Neural crest cell (in vitro differentiated cells): ENCODE measurements around the gene AXIN1. TPM values are rescaled to one million over a fixed set of nuclear protein-coding genes. Genes with fewer than 3 reads are reported as not detected.
A peak's percentile ranks its signal among the peaks of the same experiment; 100 is the strongest.
"Not testable (repeated sequence)": the region's sequence is repeated elsewhere in the genome, so short reads cannot be mapped to it uniquely, and the experiment has no call there.

Experiments used
- DNase-seq: peaks from one replicate; pipeline ENCODE4 v3.0.0; 2021; ENCODE audit warnings: low read depth, mixed read lengths, low spot score
- H3K27ac Mint-ChIP-seq: one replicate; pipeline ENCODE4 v1.8.0; 2021; ENCODE audit warnings: mild to moderate bottlenecking, mixed read lengths; ENCODE audit not compliant: unreplicated experiment
- H3K27me3 Mint-ChIP-seq: 2 replicates; pipeline ENCODE4 v1.8.0; 2021; ENCODE audit warnings: low read depth, mild to moderate bottlenecking, mixed read lengths
- H3K36me3 Mint-ChIP-seq: 2 replicates; pipeline ENCODE4 v1.8.0; 2021; ENCODE audit warnings: low read depth, mild to moderate bottlenecking, mixed read lengths
- H3K4me1 Mint-ChIP-seq: 2 replicates; pipeline ENCODE4 v1.8.0; 2021; ENCODE audit warnings: mixed read lengths
- H3K4me3 Mint-ChIP-seq: one replicate; pipeline ENCODE4 v1.8.0; 2021; ENCODE audit warnings: mild to moderate bottlenecking, mixed read lengths
- H3K9me3 Mint-ChIP-seq: 2 replicates; pipeline ENCODE4 v1.8.0; 2021; ENCODE audit warnings: mixed read lengths
- total RNA-seq: library from RNA; stranded (reverse); gene quantifications from 2 replicates; pipeline ENCODE4 v1.2.1, GENCODE V29; 2021
- TF ChIP-seq, protein P1 (sequence below): fragments of 200-600 bp; sonication (generic); conservative IDR thresholded peaks from 2 replicates; pipeline ENCODE4 v1.5.0; 2021; ENCODE audit warnings: antibody characterized with exemption, mild to moderate bottlenecking

AXIN1 gene
- total RNA-seq, 1 donor from 2014 or later, result 38.2 TPM

DNA sequence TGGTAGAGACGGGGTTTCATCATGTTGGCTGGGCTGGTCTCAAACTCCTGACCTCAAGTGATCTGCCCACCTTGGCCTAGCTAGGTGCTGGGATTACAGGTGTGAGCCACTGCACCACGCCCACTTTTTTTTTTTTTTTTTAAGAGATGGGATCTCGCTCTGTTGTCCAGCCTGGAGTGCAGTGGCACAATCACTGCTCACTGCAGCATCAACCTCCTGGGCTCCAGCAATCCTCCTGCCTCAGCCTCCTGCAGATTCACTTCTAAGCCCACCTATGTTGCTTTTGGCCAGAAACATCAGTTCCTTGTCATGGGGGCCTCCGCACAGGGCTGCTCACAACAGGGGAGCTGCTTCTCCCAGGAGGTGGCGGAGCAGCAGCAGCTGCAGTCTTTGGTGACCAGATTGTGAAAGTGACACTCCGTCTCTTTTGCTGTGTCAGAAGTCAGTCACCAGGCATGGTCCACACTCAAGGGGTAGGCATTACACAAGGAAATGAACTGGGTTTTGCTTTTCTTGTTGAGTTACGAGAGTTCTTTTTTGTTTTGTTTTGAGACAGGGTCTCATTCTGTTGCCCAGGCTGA, 40.0 kb upstream of the AXIN1 start:
- Mint-ChIP-seq H3K4me1 (peaks cover 25% of the 10 kb centered on the region), H3K9me3 (peaks cover 2% of the 10 kb centered on the region), H3K27ac (no peak overlapping the region), H3K4me3 (peak overlapping the region; percentile 80), H3K27me3 (peaks cover 9% of the 10 kb centered on the region), H3K36me3 (peaks cover 2% of the 10 kb centered on the region)
- TF ChIP-seq, protein P1, sequence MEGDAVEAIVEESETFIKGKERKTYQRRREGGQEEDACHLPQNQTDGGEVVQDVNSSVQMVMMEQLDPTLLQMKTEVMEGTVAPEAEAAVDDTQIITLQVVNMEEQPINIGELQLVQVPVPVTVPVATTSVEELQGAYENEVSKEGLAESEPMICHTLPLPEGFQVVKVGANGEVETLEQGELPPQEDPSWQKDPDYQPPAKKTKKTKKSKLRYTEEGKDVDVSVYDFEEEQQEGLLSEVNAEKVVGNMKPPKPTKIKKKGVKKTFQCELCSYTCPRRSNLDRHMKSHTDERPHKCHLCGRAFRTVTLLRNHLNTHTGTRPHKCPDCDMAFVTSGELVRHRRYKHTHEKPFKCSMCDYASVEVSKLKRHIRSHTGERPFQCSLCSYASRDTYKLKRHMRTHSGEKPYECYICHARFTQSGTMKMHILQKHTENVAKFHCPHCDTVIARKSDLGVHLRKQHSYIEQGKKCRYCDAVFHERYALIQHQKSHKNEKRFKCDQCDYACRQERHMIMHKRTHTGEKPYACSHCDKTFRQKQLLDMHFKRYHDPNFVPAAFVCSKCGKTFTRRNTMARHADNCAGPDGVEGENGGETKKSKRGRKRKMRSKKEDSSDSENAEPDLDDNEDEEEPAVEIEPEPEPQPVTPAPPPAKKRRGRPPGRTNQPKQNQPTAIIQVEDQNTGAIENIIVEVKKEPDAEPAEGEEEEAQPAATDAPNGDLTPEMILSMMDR, result no peak
- DNase-seq, result no peak

GRCh38 chr16:391885-392335, 39.4 kb upstream of the AXIN1 start:
- peaks cover 2% of the 10 kb centered on the region for H3K36me3 Mint-ChIP-seq

GRCh38 chr16:389352-389751, 36.8 kb upstream of the AXIN1 start:
- Mint-ChIP-seq H3K36me3 (peaks cover 2% of the 10 kb centered on the region), H3K4me1 (peaks cover 25% of the 10 kb centered on the region), H3K27me3 (peaks cover 4% of the 10 kb centered on the region), H3K9me3 (peaks cover 2% of the 10 kb centered on the region), H3K4me3 (no peak overlapping the region), H3K27ac (no peak overlapping the region)
- no peak for DNase-seq
- TF ChIP-seq, protein P1, result no peak

More at GRCh38 chr16:391885-392335, 39.4 kb upstream of the AXIN1 start:
- H3K4me1 Mint-ChIP-seq, result peaks cover 28% of the 10 kb centered on the region
- TF ChIP-seq, protein P1, result peak; percentile 76
- DNase-seq, result peak; percentile 79
- H3K27ac Mint-ChIP-seq, result no peak overlapping the region
- H3K9me3 Mint-ChIP-seq, result peaks cover 2% of the 10 kb centered on the region
- peak overlapping the region; percentile 80 for H3K4me3 Mint-ChIP-seq
- peaks cover 9% of the 10 kb centered on the region for H3K27me3 Mint-ChIP-seq

- peaks cover 39% of the 10 kb centered on the region for H3K4me1 Mint-ChIP-seq
- TF ChIP-seq, protein P1, result peak; percentile 31
- H3K27me3 Mint-ChIP-seq, result peaks cover 11% of the 10 kb centered on the region
- H3K36me3 Mint-ChIP-seq, H3K9me3 Mint-ChIP-seq, H3K27ac Mint-ChIP-seq, DNase-seq: not testable (repeated sequence)
- H3K4me3 Mint-ChIP-seq, result peak overlapping the region; percentile 78
Measured at GRCh38 chr16:387761-388666, 35.5 kb upstream of the AXIN1 start.

- H3K4me3 Mint-ChIP-seq, result peak overlapping the region; percentile 81
- H3K4me1 Mint-ChIP-seq, result peaks cover 46% of the 10 kb centered on the region
- peaks cover 18% of the 10 kb centered on the region for H3K27me3 Mint-ChIP-seq
- TF ChIP-seq, protein P1, result no peak
- H3K36me3 Mint-ChIP-seq, result no peaks in the 10 kb centered on the region
- no peaks in the 10 kb centered on the region for H3K9me3 Mint-ChIP-seq
- peak; percentile 36 for DNase-seq
- peak overlapping the region; percentile 98 for H3K27ac Mint-ChIP-seq
Measured at GRCh38 chr16:386641-387156, 34.2 kb upstream of the AXIN1 start.
